HEK293 (cell line): ENCODE results near the gene GPC2.

Experiments used
- CTCF ChIP-seq: fragments of 450-650 bp; formaldehyde crosslinking; IDR thresholded peaks from 2 replicates; pipeline ENCODE4 v1.5.1; 2016; ENCODE audit warnings: missing biosample characterization, missing genetic modification characterization
- FEZF1 ChIP-seq: fragments of 450-650 bp; formaldehyde crosslinking; IDR thresholded peaks from 2 replicates; pipeline ENCODE4 v1.5.1; 2016; ENCODE audit warnings: missing biosample characterization, missing genetic modification characterization
- MEIS1 ChIP-seq: sonication (generic); formaldehyde crosslinking; IDR thresholded peaks from 2 replicates; pipeline ENCODE4 v1.8.1; 2022; ENCODE audit warnings: missing genetic modification reagents, mild to moderate bottlenecking, borderline replicate concordance
- ZBTB17 ChIP-seq: fragments of 450-650 bp; formaldehyde crosslinking; IDR thresholded peaks from 2 replicates; pipeline ENCODE4 v1.5.1; 2016; ENCODE audit warnings: missing biosample characterization, missing genetic modification characterization
- ZBTB20 ChIP-seq: fragments of 450-650 bp; formaldehyde crosslinking; IDR thresholded peaks from 2 replicates; pipeline ENCODE4 v1.5.1; 2016; ENCODE audit warnings: missing biosample characterization, missing genetic modification characterization
- ZNF121 ChIP-seq: fragments of 450-650 bp; formaldehyde crosslinking; IDR thresholded peaks from 2 replicates; pipeline ENCODE4 v1.5.1; 2016; ENCODE audit warnings: missing biosample characterization, missing genetic modification characterization
- ZNF174 ChIP-seq: fragments of 450-650 bp; formaldehyde crosslinking; IDR thresholded peaks from 2 replicates; pipeline ENCODE4 v1.5.0; 2017; ENCODE audit warnings: missing biosample characterization, mild to moderate bottlenecking, missing genetic modification characterization
- ZNF24 ChIP-seq: fragments of 450-650 bp; formaldehyde crosslinking; IDR thresholded peaks from 2 replicates; pipeline ENCODE4 v1.5.1; 2016; ENCODE audit warnings: missing biosample characterization, missing genetic modification characterization
- ZNF513 ChIP-seq: fragments of 450-650 bp; IDR thresholded peaks from 2 replicates; pipeline ENCODE4 v1.5.1; 2018; ENCODE audit warnings: missing biosample characterization, missing genetic modification characterization
- TF ChIP-seq, protein P1 (sequence below): fragments of 450-650 bp; formaldehyde crosslinking; IDR thresholded peaks from 2 replicates; pipeline ENCODE4 v1.5.0; 2017; ENCODE audit warnings: missing biosample characterization, missing genetic modification characterization, borderline replicate concordance

- no peak for TF ChIP-seq CTCF (tag by site-specific recombination)
- TF ChIP-seq MEIS1: no peak
- no peak for TF ChIP-seq ZNF121 (tag by site-specific recombination)
- TF ChIP-seq ZNF513 (tag by site-specific recombination): peak; percentile 97
- TF ChIP-seq ZBTB20: no peak
- TF ChIP-seq ZNF24 (tag by site-specific recombination): no peak
- no peak for TF ChIP-seq FEZF1
- 0 out of 2 replicates have a peak, but pooled peaks have one; percentile 46 for TF ChIP-seq ZBTB17 (tag by site-specific recombination)
- TF ChIP-seq ZNF174 (tag by site-specific recombination): no peak
- TF ChIP-seq, protein P1, sequence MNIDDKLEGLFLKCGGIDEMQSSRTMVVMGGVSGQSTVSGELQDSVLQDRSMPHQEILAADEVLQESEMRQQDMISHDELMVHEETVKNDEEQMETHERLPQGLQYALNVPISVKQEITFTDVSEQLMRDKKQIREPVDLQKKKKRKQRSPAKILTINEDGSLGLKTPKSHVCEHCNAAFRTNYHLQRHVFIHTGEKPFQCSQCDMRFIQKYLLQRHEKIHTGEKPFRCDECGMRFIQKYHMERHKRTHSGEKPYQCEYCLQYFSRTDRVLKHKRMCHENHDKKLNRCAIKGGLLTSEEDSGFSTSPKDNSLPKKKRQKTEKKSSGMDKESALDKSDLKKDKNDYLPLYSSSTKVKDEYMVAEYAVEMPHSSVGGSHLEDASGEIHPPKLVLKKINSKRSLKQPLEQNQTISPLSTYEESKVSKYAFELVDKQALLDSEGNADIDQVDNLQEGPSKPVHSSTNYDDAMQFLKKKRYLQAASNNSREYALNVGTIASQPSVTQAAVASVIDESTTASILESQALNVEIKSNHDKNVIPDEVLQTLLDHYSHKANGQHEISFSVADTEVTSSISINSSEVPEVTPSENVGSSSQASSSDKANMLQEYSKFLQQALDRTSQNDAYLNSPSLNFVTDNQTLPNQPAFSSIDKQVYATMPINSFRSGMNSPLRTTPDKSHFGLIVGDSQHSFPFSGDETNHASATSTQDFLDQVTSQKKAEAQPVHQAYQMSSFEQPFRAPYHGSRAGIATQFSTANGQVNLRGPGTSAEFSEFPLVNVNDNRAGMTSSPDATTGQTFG: no peak
These were observed 52.6 kb downstream of the GPC2 start for GRCh38 chr7:100124301-100125230.
